GM12878 (cell line): ENCODE data around the gene TDRD12. TPM values are rescaled to one million over a fixed set of nuclear protein-coding genes. Genes with fewer than 3 reads are reported as not detected.

ENCODE experiments used
- ATAC-seq: fragments of 200-7000 bp; cut with Tn5 transposase; 3 replicates; pipeline ENCODE4 v1.9.1; 2020; ENCODE audit warnings: mild to moderate bottlenecking, moderate library complexity
- BruUV-seq: library from RNA; stranded (reverse); fragments of 400-500 nt; replicated peaks from 2 replicates; lab custom pipeline; 2021; lab: Mats Ljungman, UMichigan
- CTCF ChIA-PET: fragments of 300-600 bp; sonication (Branson Sonifier 250); formaldehyde crosslinking; extraction: SDS; loops from one replicate; lab custom pipeline; 2021; ENCODE audit warnings: inconsistent platforms; lab: Yijun Ruan, JAX
- POLR2A ChIA-PET: fragments of 350-600 bp; formaldehyde crosslinking; extraction: SDS; loops from one replicate; lab custom pipeline; 2021; ENCODE audit warnings: inconsistent platforms; lab: Charles Lee
- RAD21 ChIA-PET: fragments of 300-600 bp; sonication (Branson Sonifier 250); formaldehyde crosslinking; loops from one replicate; lab custom pipeline; 2023; ENCODE audit warnings: antibody characterized with exemption; ENCODE audit not compliant: unreplicated experiment; lab: Charles Lee
- SMC1A ChIA-PET: fragments of 300-600 bp; sonication (Branson Sonifier 250); formaldehyde crosslinking; loops from one replicate; lab custom pipeline; 2023; ENCODE audit not compliant: unreplicated experiment, uncharacterized antibody; lab: Charles Lee
- DNase-seq: peaks from one replicate; pipeline ENCODE4 v3.0.0-alpha.2; 2011; ENCODE audit warnings: low read depth, low spot score
- FAIRE-seq: peaks from 3 replicates; lab custom pipeline; 2011; peaks lifted over from hg19 to GRCh38; lab: Jason Lieb, UNC
- H2AFZ ChIP-seq: 2 replicates; pipeline ENCODE4 v1.6.0; 2011; ENCODE audit warnings: low read depth, low read length, control low read depth; ENCODE audit not compliant: control insufficient read depth
- H3K27ac ChIP-seq: 2 replicates; pipeline ENCODE4 v1.5.1; 2011; ENCODE audit warnings: control low read depth; ENCODE audit not compliant: control insufficient read depth, insufficient read depth
- H3K27me3 ChIP-seq, 2 experiments: replicated peaks in 1 of 2; 2 replicates each; pipeline versions ENCODE4 v1.6.0 to v1.6.1; 2011; ENCODE audit warnings: low read length in 1 of 2; ENCODE audit not compliant: control insufficient read depth in 2 of 2, insufficient read depth in 2 of 2
- H3K36me3 ChIP-seq, 2 experiments: 2 replicates each; pipeline ENCODE4 v1.5.1; 2011; ENCODE audit warnings: low read length in 1 of 2; ENCODE audit not compliant: control insufficient read depth in 2 of 2, insufficient read depth in 2 of 2
- H3K4me1 ChIP-seq: 2 replicates; pipeline ENCODE4 v1.6.1; 2011; ENCODE audit warnings: mild to moderate bottlenecking, low read length, moderate library complexity, mixed read lengths; ENCODE audit not compliant: control insufficient read depth, insufficient read depth
- H3K4me2 ChIP-seq: 2 replicates; pipeline ENCODE4 v1.6.0; 2011; ENCODE audit warnings: control low read depth; ENCODE audit not compliant: control insufficient read depth, insufficient read depth
- H3K4me3 ChIP-seq: fragments of 200-600 bp; sonication (generic); 2 replicates; pipeline ENCODE4 v1.5.1; 2016
- H3K79me2 ChIP-seq: 2 replicates; pipeline ENCODE4 v1.6.0; 2011; ENCODE audit warnings: low read length; ENCODE audit not compliant: control insufficient read depth, insufficient read depth
- H3K9ac ChIP-seq: 2 replicates; pipeline ENCODE4 v1.8.0; 2011; ENCODE audit warnings: low read length, control low read depth, mixed read lengths; ENCODE audit not compliant: control insufficient read depth, insufficient read depth
- H3K9me3 ChIP-seq: replicated peaks from 3 replicates; pipeline ENCODE4 v1.5.1; 2011; ENCODE audit warnings: mild to moderate bottlenecking, low read length; ENCODE audit not compliant: control insufficient read depth, insufficient read depth
- H4K20me1 ChIP-seq: 2 replicates; pipeline ENCODE4 v1.6.0; 2011; ENCODE audit not compliant: control insufficient read depth, insufficient read depth
- CHD2 ChIP-seq: IDR thresholded peaks from 2 replicates; pipeline ENCODE4 v1.6.1; 2011; ENCODE audit warnings: low read depth, low read length, improper control_type of control experiment, borderline replicate concordance
- RB1 ChIP-seq: fragments of 450-650 bp; formaldehyde crosslinking; IDR thresholded peaks from 2 replicates; pipeline ENCODE4 v1.6.1; 2017; ENCODE audit warnings: mild to moderate bottlenecking, borderline replicate concordance
- SIX5 ChIP-seq: IDR thresholded peaks from 2 replicates; pipeline ENCODE4 v1.6.1; 2011; ENCODE audit warnings: mild to moderate bottlenecking, low read depth, low read length, moderate library complexity; ENCODE audit not compliant: severe bottlenecking
- SREBF1 ChIP-seq: IDR thresholded peaks from 2 replicates; pipeline ENCODE4 v1.6.1; 2012; ENCODE audit warnings: mild to moderate bottlenecking, low read length
- STAT3 ChIP-seq: IDR thresholded peaks from 2 replicates; pipeline ENCODE4 v1.6.1; 2011; ENCODE audit warnings: low read depth, low read length, improper control_type of control experiment
- ZBED1 ChIP-seq: IDR thresholded peaks from 2 replicates; pipeline ENCODE4 v1.6.1; 2016; ENCODE audit warnings: borderline replicate concordance
- ZNF24 ChIP-seq: fragments of 450-650 bp; IDR thresholded peaks from 2 replicates; pipeline ENCODE4 v1.6.1; 2017; ENCODE audit warnings: antibody characterized with exemption, mild to moderate bottlenecking
- ZNF592 ChIP-seq: fragments of 450-650 bp; IDR thresholded peaks from 2 replicates; pipeline ENCODE4 v1.6.1; 2017; ENCODE audit warnings: mild to moderate bottlenecking, moderate library complexity
- ZNF687 ChIP-seq: fragments of 450-650 bp; IDR thresholded peaks from 2 replicates; pipeline ENCODE4 v1.6.1; 2017; ENCODE audit warnings: mild to moderate bottlenecking, moderate library complexity
- WGBS: methylation state at CpG from one replicate; pipeline ENCODE4 v1.1.6; 2016; ENCODE audit warnings: low lambda C conversion rate; ENCODE audit not compliant: insufficient replicate concordance, insufficient coverage; ENCODE audit errors: missing lambda C conversion rate; 5-methylcytosine and 5-hydroxymethylcytosine counted together
- in situ Hi-C: fragments of 300-500 bp; cut with MboI; formaldehyde crosslinking; loops from 9 replicates; pipeline ENCODE4 v1.14.3; 2018; ENCODE audit warnings: mixed read lengths
- intact Hi-C: fragments of 100-400 bp; cut with micrococcal nuclease; formaldehyde crosslinking; loops from one replicate; pipeline ENCODE4 v1.14.2; 2022; ENCODE audit not compliant: unreplicated experiment
- polyA plus RNA-seq, 11 experiments: library from polyadenylated mRNA; depleted of rRNA in 4 of 11; unstranded in 6 of 11; stranded (reverse) in 5 of 11; fragments of >200 nt; fragmentation: Nextera tagmentation in 4 of 11; fragmentation: Illumina TruSeq in 1 of 11; extraction: Ambion mirVana in 4 of 11; extraction: Trizol in 1 of 11; gene quantifications; 1 replicate in 1 of 11; 2 replicates in 10 of 11; pipeline versions ENCODE4 v1.2.1 to v1.2.3, GENCODE V29; 2011 to 2016; ENCODE audit warnings: inconsistent platforms in 2 of 11, missing spikeins in 2 of 11, low read depth in 1 of 11
- total RNA-seq, 4 experiments: library from RNA; depleted of rRNA in 3 of 4; stranded (reverse); fragments of >200 nt in 3 of 4; fragmentation: Illumina TruSeq in 1 of 4; extraction: Trizol in 1 of 4; gene quantifications; 2 replicates each; pipeline versions ENCODE4 v1.2.1 to v1.2.3, GENCODE V29; 2013 to 2021

Gene TDRD12
- total and polyA plus RNA-seq, 10 of the 15 experiments (the other 5 are each of a cell fraction or from before 2014, with no cell fraction given), result 0.08 to 0.15 TPM; not detected in 8

DNA sequence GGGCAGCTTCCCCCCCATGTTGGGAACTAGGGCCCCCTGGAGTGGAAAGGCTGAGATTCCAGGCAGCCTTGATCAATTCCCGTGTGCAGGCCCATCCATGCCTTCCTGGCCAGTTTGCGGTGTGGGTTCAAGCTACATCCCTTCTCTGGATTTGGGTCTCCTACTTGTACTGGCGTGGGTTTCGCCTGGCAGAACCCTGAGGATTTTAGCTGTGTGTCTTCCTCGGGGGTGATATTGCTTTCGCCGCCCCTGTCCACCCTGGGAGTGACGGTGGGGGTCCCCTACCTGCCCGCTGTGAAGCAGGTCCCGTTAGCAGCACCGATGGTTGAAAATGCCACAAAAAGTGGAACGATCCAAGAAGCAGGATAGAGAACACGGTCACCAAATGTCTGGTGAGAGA is 138.6 kb downstream of the TDRD12 start:
- H3K79me2 ChIP-seq, result no peaks in the 10 kb centered on the region
- ChIA-PET RAD21 (no interaction called here), POLR2A (no interaction called here), SMC1A (no interaction called here), CTCF (no interaction called here)
- H3K9ac ChIP-seq, result no peak overlapping the region
- H3K4me2 ChIP-seq, result no peak overlapping the region
- no peak overlapping the region for H2AFZ ChIP-seq
- H3K27me3 ChIP-seq, result no peaks in the 10 kb centered on the region
- no peaks in the 10 kb centered on the region for H3K36me3 ChIP-seq
- no peak for TF ChIP-seq STAT3
- TF ChIP-seq ZNF687, result no peak
- intact Hi-C loops (no loop called here), in situ Hi-C loops (no loop called here)
- no peak for DNase-seq
- no TSS peak for BruUV-seq
- no peaks in the 10 kb centered on the region for H3K9me3 ChIP-seq
- no peak for ATAC-seq
- no peak for FAIRE-seq
- H3K4me1 ChIP-seq, result no peaks in the 10 kb centered on the region
- H4K20me1 ChIP-seq, result no peaks in the 10 kb centered on the region
- no peak overlapping the region for H3K27ac ChIP-seq
- 47% methylated on average over 13 of the region's 13 CpGs for WGBS
- no peak overlapping the region for H3K4me3 ChIP-seq

DNA sequence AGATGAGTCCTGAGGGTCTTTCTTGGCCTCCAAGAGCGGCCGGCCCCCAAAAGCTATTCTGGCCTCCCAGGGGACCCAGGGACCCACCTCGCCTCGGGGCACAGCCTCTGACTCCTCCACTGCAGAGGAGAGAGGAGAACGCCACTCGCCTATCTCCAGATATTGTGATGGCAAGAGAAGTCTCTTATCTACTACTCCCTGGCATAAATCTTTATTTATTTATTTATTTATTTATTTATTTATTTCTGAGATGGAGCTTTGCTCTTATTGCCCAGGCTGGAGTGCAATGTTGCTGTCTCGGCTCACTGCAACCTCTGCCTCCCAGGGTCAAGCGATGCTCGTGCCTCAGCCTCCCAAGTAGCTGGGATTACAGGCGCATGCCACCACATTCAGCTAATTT is 139.0 kb downstream of the TDRD12 start:
- POLR2A ChIA-PET, result no interaction called here
- FAIRE-seq, result no peak
- TF ChIP-seq ZBED1 (no peak), RB1 (no peak), SIX5 (no peak), CHD2 (no peak), ZNF24 (no peak), SREBF1 (no peak), ZNF592 (no peak)

More for the DNA sequence above, 139.0 kb downstream of the TDRD12 start:
- H3K4me1 ChIP-seq, result no peaks in the 10 kb centered on the region
- DNase-seq (no peak), ATAC-seq (no peak)
- ChIA-PET CTCF (no interaction called here), SMC1A (no interaction called here), RAD21 (no interaction called here)
- WGBS, result 55% methylated on average over 10 of the region's 10 CpGs
- no peaks in the 10 kb centered on the region for H3K9me3 ChIP-seq
- no peaks in the 10 kb centered on the region for H3K36me3 ChIP-seq
- no peak overlapping the region for H2AFZ ChIP-seq
- no peak overlapping the region for H3K9ac ChIP-seq
- in situ Hi-C loops (no loop called here), intact Hi-C loops (no loop called here)
- no peak overlapping the region for H3K4me2 ChIP-seq
- no peak overlapping the region for H3K27ac ChIP-seq
- H4K20me1 ChIP-seq, result no peaks in the 10 kb centered on the region
- H3K79me2 ChIP-seq, result no peaks in the 10 kb centered on the region
- no peaks in the 10 kb centered on the region for H3K27me3 ChIP-seq
- H3K4me3 ChIP-seq, result no peak overlapping the region
- no TSS peak for BruUV-seq
